ENCODE results near the gene CPA4. TPM values are rescaled to one million over a fixed set of nuclear protein-coding genes. Genes with fewer than 3 reads are reported as not detected.

Gene CPA4
- total RNA-seq, 1 experiment from 2014 or later = 22.1 TPM

GRCh38 chr7:130293521-130293920 lies 560 bp downstream of the CPA4 start:
- Histone ChIP-seq H3K79me2 (ENCODE audit: low read length) (peaks cover 14% of the 10 kb centered on the region; the same call in 1 of the 2 replicates), H3K27ac (ENCODE audit: low read length) (peak overlapping the region; percentile 54), H4K20me1 (ENCODE audit: low read length) (no peaks in the 10 kb centered on the region), H3K36me3 (ENCODE audit: low read depth, low read length) (no peaks in the 10 kb centered on the region; the same call in 1 of the 2 replicates), H3K4me3 (ENCODE audit: low read length) (peak overlapping the region; percentile 38), H3K27me3 (ENCODE audit: low read length) (no peaks in the 10 kb centered on the region), H3K9me2 (replicated peaks; ENCODE audit: low read length) (no peaks in the 10 kb centered on the region), H3F3A (ENCODE audit: low read length, unreplicated experiment) (no peaks in the 10 kb centered on the region), H3K9ac (ENCODE audit: low read length) (no peak overlapping the region; the same call in 1 of the 2 replicates), H3K4me1 (ENCODE audit: insufficient read depth, low read length) (peaks cover 44% of the 10 kb centered on the region), H3K9me3 (ENCODE audit: low read length) (peaks cover 8% of the 10 kb centered on the region; the same call in 1 of the 2 replicates), H2AFZ (ENCODE audit: low read length) (no peak overlapping the region), H3K4me2 (ENCODE audit: low read length) (peak overlapping the region; percentile 45)
- POLR2A ChIA-PET (ENCODE audit: unreplicated experiment) = interaction anchor here (0.6 kb wide), 1 partner anchor 88 kb away, joined by 3 read pairs; the partner anchor contains the start of gene TMEM209
- no TSS peak for BruUV-seq (replicated peaks)
- no peak for ATAC-seq
- CTCF ChIA-PET = interaction anchor here (0.5 to 0.7 kb wide), 3 partner anchors 79 to 283 kb away, joined by 3 to 12 read pairs (median 3); no protein-coding TSS in a partner anchor
- intact Hi-C loops (cut with micrococcal nuclease) = loop anchor here (2.0 to 5.0 kb wide), 2 partner anchors 51 to 63 kb away; no protein-coding TSS in a partner anchor
- no peak for DNase-seq
- TF ChIP-seq CTCF (conservative IDR thresholded peaks at IDR 0.05; ENCODE audit: low read depth, low read length) = no peak

- DNase-seq = no peak
- Histone ChIP-seq H3K79me2 (ENCODE audit: low read length) (peaks cover 14% of the 10 kb centered on the region; the same call in 1 of the 2 replicates), H4K20me1 (ENCODE audit: low read length) (no peaks in the 10 kb centered on the region), H3K9me2 (replicated peaks; ENCODE audit: low read length) (no peaks in the 10 kb centered on the region), H3K9ac (ENCODE audit: low read length) (no peak overlapping the region), H3K4me2 (ENCODE audit: low read length) (peak overlapping the region; percentile 45; the same call in 1 of the 2 replicates), H3K4me1 (ENCODE audit: insufficient read depth, low read length) (peaks cover 37% of the 10 kb centered on the region), H2AFZ (ENCODE audit: low read length) (no peak overlapping the region), H3K9me3 (ENCODE audit: low read length) (peaks cover 8% of the 10 kb centered on the region; the same call in 1 of the 2 replicates), H3F3A (ENCODE audit: low read length, unreplicated experiment) (no peaks in the 10 kb centered on the region), H3K4me3 (ENCODE audit: low read length) (peak overlapping the region; percentile 38; the same call in 1 of the 2 replicates), H3K27me3 (ENCODE audit: low read length) (no peaks in the 10 kb centered on the region), H3K27ac (ENCODE audit: low read length) (no peak overlapping the region), H3K36me3 (ENCODE audit: low read depth, low read length) (no peaks in the 10 kb centered on the region; the same call in 1 of the 2 replicates)
- no peak for ATAC-seq
- CTCF ChIA-PET = no interaction called here
- intact Hi-C loops (cut with micrococcal nuclease) = loop anchor here (5.0 kb wide), 1 partner anchor 52 kb away; no protein-coding TSS in a partner anchor
- POLR2A ChIA-PET (ENCODE audit: unreplicated experiment) = no interaction called here
- TF ChIP-seq CTCF (conservative IDR thresholded peaks at IDR 0.05; ENCODE audit: low read depth, low read length) = no peak
- TF ChIP-seq EZH2phosphoT487 (IDR thresholded peaks at IDR 0.05; ENCODE audit: borderline replicate concordance, low read length) = no peak
- no peak for TF ChIP-seq EZH2 (IDR thresholded peaks at IDR 0.05; ENCODE audit: low read length, unreplicated experiment)
- no TSS peak for BruUV-seq (replicated peaks)
Observed at GRCh38 chr7:130294314-130294713, 1.4 kb downstream of the CPA4 start.

- H3K4me3 ChIP-seq (ENCODE audit: low read length) = no peak overlapping the region
- H4K20me1 ChIP-seq (ENCODE audit: low read length) = no peaks in the 10 kb centered on the region
- CTCF ChIA-PET = no interaction called here
- no peaks in the 10 kb centered on the region for H3K27me3 ChIP-seq (ENCODE audit: low read length)
- peaks cover 25% of the 10 kb centered on the region for H3K4me1 ChIP-seq (ENCODE audit: insufficient read depth, low read length)
- POLR2A ChIA-PET (ENCODE audit: unreplicated experiment) = interaction anchor here (0.6 to 0.8 kb wide), 2 partner anchors 8 to 456 kb away, joined by 13 to 19 read pairs; no protein-coding TSS in a partner anchor
- H3K9me3 ChIP-seq (ENCODE audit: low read length) = peaks cover 8% of the 10 kb centered on the region; the same call in 1 of the 2 replicates
- BruUV-seq (replicated peaks) = no TSS peak
- H3K27ac ChIP-seq (ENCODE audit: low read length) = no peak overlapping the region
- no peaks in the 10 kb centered on the region for H3K9me2 ChIP-seq (replicated peaks; ENCODE audit: low read length)
- no peak overlapping the region for H2AFZ ChIP-seq (ENCODE audit: low read length)
- intact Hi-C loops (cut with micrococcal nuclease) = no loop called here
- H3F3A ChIP-seq (ENCODE audit: low read length, unreplicated experiment) = no peaks in the 10 kb centered on the region
- no peak for TF ChIP-seq CTCF (conservative IDR thresholded peaks at IDR 0.05; ENCODE audit: low read depth, low read length)
- no peak for TF ChIP-seq EZH2 (IDR thresholded peaks at IDR 0.05; ENCODE audit: low read length, unreplicated experiment)
- no peak for TF ChIP-seq EZH2phosphoT487 (IDR thresholded peaks at IDR 0.05; ENCODE audit: borderline replicate concordance, low read length)
- DNase-seq (no peak), ATAC-seq (no peak)
- H3K79me2 ChIP-seq (ENCODE audit: low read length) = peaks cover 14% of the 10 kb centered on the region; the same call in 1 of the 2 replicates
- no peak overlapping the region for H3K4me2 ChIP-seq (ENCODE audit: low read length)
- H3K36me3 ChIP-seq (ENCODE audit: low read depth, low read length) = no peaks in the 10 kb centered on the region; the same call in 1 of the 2 replicates
- no peak overlapping the region for H3K9ac ChIP-seq (ENCODE audit: low read length)
Observed at GRCh38 chr7:130296221-130296951, 3.4 kb downstream of the CPA4 start.

All from PC-3 (cell line).